H9 (cell line): ENCODE results near the gene SHPK. TPM values are rescaled to one million over a fixed set of nuclear protein-coding genes. Genes with fewer than 3 reads are reported as not detected.

Experiments used
- DNase-seq: peaks from one replicate; pipeline ENCODE4 v3.0.0-alpha.2; 2017
- H2AFZ ChIP-seq: one replicate; pipeline ENCODE4 v1.6.1; 2013; ENCODE audit warnings: mild to moderate bottlenecking, low read length, control low read depth, moderate library complexity
- H2AK5ac ChIP-seq: 2 replicates; pipeline ENCODE4 v1.6.1; 2013; ENCODE audit warnings: low read length, control low read depth, mixed read lengths; ENCODE audit not compliant: insufficient read length
- H2BK120ac ChIP-seq: one replicate; pipeline ENCODE4 v1.6.1; 2013; ENCODE audit warnings: low read depth, mild to moderate bottlenecking, low read length, control low read depth, inconsistent platforms; ENCODE audit not compliant: poor library complexity, severe bottlenecking
- H2BK12ac ChIP-seq: 2 replicates; pipeline ENCODE4 v1.6.1; 2013; ENCODE audit warnings: low read length, control low read depth, mixed read lengths, low read depth; ENCODE audit not compliant: insufficient read length
- H2BK15ac ChIP-seq: 2 replicates; pipeline ENCODE4 v1.6.1; 2013; ENCODE audit warnings: low read depth, low read length, control low read depth
- H2BK20ac ChIP-seq: one replicate; pipeline ENCODE4 v1.6.1; 2013; ENCODE audit warnings: low read depth, mild to moderate bottlenecking, low read length, control low read depth, inconsistent platforms; ENCODE audit not compliant: poor library complexity, severe bottlenecking
- H2BK5ac ChIP-seq: 2 replicates; pipeline ENCODE4 v1.6.1; 2013; ENCODE audit warnings: low read length, control low read depth, mixed read lengths; ENCODE audit not compliant: insufficient read length
- H3K14ac ChIP-seq: 2 replicates; pipeline ENCODE4 v1.6.1; 2013; ENCODE audit warnings: low read length, control low read depth; ENCODE audit not compliant: insufficient read depth
- H3K18ac ChIP-seq: 2 replicates; pipeline ENCODE4 v1.6.1; 2013; ENCODE audit warnings: low read depth, mild to moderate bottlenecking, mixed read lengths, low read length, control low read depth; ENCODE audit not compliant: insufficient read length
- H3K23ac ChIP-seq: 2 replicates; pipeline ENCODE4 v1.6.1; 2013; ENCODE audit warnings: low read length, control low read depth, mixed read lengths, low read depth; ENCODE audit not compliant: insufficient read length
- H3K23me2 ChIP-seq: 2 replicates; pipeline ENCODE4 v1.6.1; 2013; ENCODE audit warnings: low read depth, mild to moderate bottlenecking, mixed read lengths, low read length, control low read depth; ENCODE audit not compliant: insufficient read length, poor library complexity, severe bottlenecking
- H3K27ac ChIP-seq: 2 replicates; pipeline ENCODE4 v1.5.1; 2013; ENCODE audit warnings: low read length, control low read depth, mixed read lengths, low read depth; ENCODE audit not compliant: insufficient read length
- H3K27me3 ChIP-seq: 2 replicates; pipeline ENCODE4 v1.6.1; 2013; ENCODE audit warnings: low read length, control low read depth, inconsistent platforms; ENCODE audit not compliant: insufficient read depth
- H3K4ac ChIP-seq: 2 replicates; pipeline ENCODE4 v1.6.1; 2013; ENCODE audit warnings: low read depth, mild to moderate bottlenecking, control low read depth, inconsistent platforms, low read length, moderate library complexity
- H3K4me1 ChIP-seq: 2 replicates; pipeline ENCODE4 v1.6.1; 2013; ENCODE audit warnings: low read length, control low read depth, inconsistent platforms; ENCODE audit not compliant: insufficient read depth
- H3K4me2 ChIP-seq: 2 replicates; pipeline ENCODE4 v1.6.1; 2013; ENCODE audit warnings: low read length, control low read depth, mixed read lengths; ENCODE audit not compliant: insufficient read length, insufficient read depth
- H3K56ac ChIP-seq: 2 replicates; pipeline ENCODE4 v1.6.1; 2013; ENCODE audit warnings: low read depth, mild to moderate bottlenecking, mixed read lengths, low read length, control low read depth; ENCODE audit not compliant: insufficient read length
- H3K79me1 ChIP-seq: 2 replicates; pipeline ENCODE4 v1.6.1; 2013; ENCODE audit warnings: low read depth, mild to moderate bottlenecking, moderate library complexity, low read length, control low read depth, inconsistent platforms; ENCODE audit not compliant: insufficient read depth, poor library complexity, severe bottlenecking
- H3K79me2 ChIP-seq: 2 replicates; pipeline ENCODE4 v1.6.1; 2013; ENCODE audit warnings: low read length, control low read depth, inconsistent platforms; ENCODE audit not compliant: insufficient read depth
- H3K9ac ChIP-seq: 2 replicates; pipeline ENCODE4 v1.6.1; 2013; ENCODE audit warnings: low read length, control low read depth, mixed read lengths; ENCODE audit not compliant: insufficient read length; ENCODE audit errors: extremely low read depth
- H3K9me3 ChIP-seq: one replicate; pipeline ENCODE4 v1.6.1; 2013; ENCODE audit warnings: low read depth, low read length, inconsistent platforms; ENCODE audit not compliant: control insufficient read depth
- H3T11ph ChIP-seq: one replicate; pipeline ENCODE4 v1.6.1; 2013; ENCODE audit warnings: mild to moderate bottlenecking, low read length, control low read depth, inconsistent platforms
- H4K20me1 ChIP-seq: one replicate; pipeline ENCODE4 v1.6.1; 2013; ENCODE audit not compliant: control insufficient read depth, insufficient read length, insufficient read depth
- H4K5ac ChIP-seq: 2 replicates; pipeline ENCODE4 v1.6.1; 2013; ENCODE audit warnings: low read depth, mild to moderate bottlenecking, mixed read lengths, low read length, control low read depth; ENCODE audit not compliant: insufficient read length
- H4K8ac ChIP-seq: replicated peaks from 2 replicates; pipeline ENCODE4 v1.6.1; 2013; ENCODE audit warnings: low read length, control low read depth, mixed read lengths, low read depth; ENCODE audit not compliant: insufficient read length
- H4K91ac ChIP-seq: 2 replicates; pipeline ENCODE4 v1.6.1; 2013; ENCODE audit warnings: low read depth, mild to moderate bottlenecking, moderate library complexity, mixed read lengths, low read length, control low read depth; ENCODE audit not compliant: insufficient read length
- H3K27ac Mint-ChIP-seq, 3 experiments: 2 replicates in 2 of 3; 3 replicates in 1 of 3; pipeline ENCODE4 v1.8.0; 2020 to 2021; ENCODE audit warnings: mixed read lengths in 3 of 3, mild to moderate bottlenecking in 1 of 3, moderate library complexity in 1 of 3
- H3K27me3 Mint-ChIP-seq: 2 replicates; pipeline ENCODE4 v1.8.0; 2021; ENCODE audit warnings: low read depth, mild to moderate bottlenecking, moderate library complexity, mixed read lengths
- H3K36me3 Mint-ChIP-seq, 3 experiments: 2 replicates in 2 of 3; 3 replicates in 1 of 3; pipeline ENCODE4 v1.8.0; 2020 to 2021; ENCODE audit warnings: low read depth in 3 of 3, mixed read lengths in 3 of 3; ENCODE audit not compliant: insufficient read depth in 1 of 3
- H3K4me1 Mint-ChIP-seq, 2 experiments: 2 replicates each; pipeline ENCODE4 v1.8.0; 2020; ENCODE audit warnings: mixed read lengths in 2 of 2
- H3K4me3 Mint-ChIP-seq, 2 experiments: 2 replicates in 1 of 2; 3 replicates in 1 of 2; pipeline ENCODE4 v1.8.0; 2020 to 2021; ENCODE audit warnings: mild to moderate bottlenecking in 2 of 2, mixed read lengths in 2 of 2, moderate library complexity in 1 of 2
- H3K9me3 Mint-ChIP-seq, 2 experiments: 2 replicates in 1 of 2; 3 replicates in 1 of 2; pipeline ENCODE4 v1.8.0; 2020; ENCODE audit warnings: mild to moderate bottlenecking in 2 of 2, mixed read lengths in 2 of 2, moderate library complexity in 1 of 2
- WGBS: extraction: QIAGEN DNeasy Blood & Tissue Kit; methylation state at CpG from one replicate; pipeline ENCODE4 v1.1.7; 2013; ENCODE audit warnings: missing lambda C conversion rate, low lambda C conversion rate, mixed read lengths; ENCODE audit not compliant: insufficient read length; ENCODE audit errors: extremely low coverage; 5-methylcytosine and 5-hydroxymethylcytosine counted together
- total RNA-seq: library from RNA; stranded (reverse); gene quantifications from 2 replicates; pipeline ENCODE4 v1.2.1, GENCODE V29; 2021
- TF ChIP-seq, protein P1 (sequence below): fragments of 200-600 bp; sonication (generic); conservative IDR thresholded peaks from 3 replicates; pipeline ENCODE4 v1.8.0; 2021; ENCODE audit warnings: antibody characterized with exemption, mild to moderate bottlenecking

SHPK gene
- total RNA-seq, 1 experiment from 2014 or later, result 27.0 TPM

DNA sequence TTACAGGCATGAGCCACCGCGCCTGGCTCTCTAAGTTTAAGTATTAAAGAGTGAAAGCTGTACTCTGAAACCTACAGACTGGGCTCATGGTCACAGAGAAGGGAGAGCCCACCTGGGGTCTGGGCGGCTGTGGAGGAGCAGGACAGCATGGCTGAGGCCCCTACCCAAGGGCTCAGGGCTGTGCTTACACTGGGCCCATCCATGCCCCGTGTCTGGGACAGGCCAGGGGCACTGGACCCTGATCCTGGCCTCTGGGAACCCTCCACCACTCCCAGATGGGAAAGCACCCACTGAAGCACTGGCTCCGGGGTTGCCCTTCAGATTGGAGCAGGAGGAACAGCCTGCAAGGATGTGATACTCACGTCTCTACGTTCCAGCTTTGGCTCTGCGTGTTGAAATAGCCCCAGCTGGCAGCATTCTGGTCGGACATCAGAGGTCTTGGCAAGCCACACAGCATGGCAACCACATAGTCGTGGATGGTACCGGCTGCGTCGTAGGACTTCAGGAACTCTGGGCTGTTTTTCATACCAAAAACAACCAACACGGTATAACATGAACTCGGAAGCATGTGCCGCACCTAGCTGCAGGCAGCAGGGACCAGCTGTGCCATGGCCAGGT, 13.0 kb downstream of the SHPK start:
- Mint-ChIP-seq H3K4me1 (no peaks in the 10 kb centered on the region), H3K27me3 (no peaks in the 10 kb centered on the region), H3K4me3 (no peak overlapping the region), H3K36me3 (peaks cover 37 to 76% (median 74%) of the 10 kb centered on the region in 3 experiments; a peak in 6 of 7 replicates), H3K27ac (no peak overlapping the region), H3K9me3 (no peaks in the 10 kb centered on the region)
- H3K4me2 ChIP-seq, result no peak overlapping the region
- no peak overlapping the region for H3K56ac ChIP-seq
- H3K14ac ChIP-seq, result no peak overlapping the region
- no peak overlapping the region for H3K18ac ChIP-seq
- H3K4ac ChIP-seq, result no peak overlapping the region
- no peak overlapping the region for H2BK12ac ChIP-seq
- WGBS, result no CpG with 5 or more reads among the region's 16 CpGs
- TF ChIP-seq, protein P1, sequence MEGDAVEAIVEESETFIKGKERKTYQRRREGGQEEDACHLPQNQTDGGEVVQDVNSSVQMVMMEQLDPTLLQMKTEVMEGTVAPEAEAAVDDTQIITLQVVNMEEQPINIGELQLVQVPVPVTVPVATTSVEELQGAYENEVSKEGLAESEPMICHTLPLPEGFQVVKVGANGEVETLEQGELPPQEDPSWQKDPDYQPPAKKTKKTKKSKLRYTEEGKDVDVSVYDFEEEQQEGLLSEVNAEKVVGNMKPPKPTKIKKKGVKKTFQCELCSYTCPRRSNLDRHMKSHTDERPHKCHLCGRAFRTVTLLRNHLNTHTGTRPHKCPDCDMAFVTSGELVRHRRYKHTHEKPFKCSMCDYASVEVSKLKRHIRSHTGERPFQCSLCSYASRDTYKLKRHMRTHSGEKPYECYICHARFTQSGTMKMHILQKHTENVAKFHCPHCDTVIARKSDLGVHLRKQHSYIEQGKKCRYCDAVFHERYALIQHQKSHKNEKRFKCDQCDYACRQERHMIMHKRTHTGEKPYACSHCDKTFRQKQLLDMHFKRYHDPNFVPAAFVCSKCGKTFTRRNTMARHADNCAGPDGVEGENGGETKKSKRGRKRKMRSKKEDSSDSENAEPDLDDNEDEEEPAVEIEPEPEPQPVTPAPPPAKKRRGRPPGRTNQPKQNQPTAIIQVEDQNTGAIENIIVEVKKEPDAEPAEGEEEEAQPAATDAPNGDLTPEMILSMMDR, result no peak
- no peaks in the 10 kb centered on the region for H4K20me1 ChIP-seq
- no peak for DNase-seq
- H4K8ac ChIP-seq, result no peak overlapping the region
- no peak overlapping the region for H2BK20ac ChIP-seq
- H3K23me2 ChIP-seq, result no peaks in the 10 kb centered on the region
- H3K79me1 ChIP-seq, result no peaks in the 10 kb centered on the region
- H3T11ph ChIP-seq, result no peak overlapping the region
- no peak overlapping the region for H2BK5ac ChIP-seq
- no peak overlapping the region for H2AK5ac ChIP-seq
- no peak overlapping the region for H2BK15ac ChIP-seq
- H3K27me3 ChIP-seq, result no peaks in the 10 kb centered on the region
- H3K23ac ChIP-seq, result no peak overlapping the region
- H2AFZ ChIP-seq, result no peak overlapping the region
- H3K9ac ChIP-seq, result no peak overlapping the region
- H2BK120ac ChIP-seq, result no peak overlapping the region
- H3K27ac ChIP-seq, result no peak overlapping the region
- no peak overlapping the region for H4K5ac ChIP-seq
- 0 out of 2 replicates have a peak, but pooled peaks cover 3% of the 10 kb centered on the region for H3K79me2 ChIP-seq
- no peaks in the 10 kb centered on the region for H3K9me3 ChIP-seq
- H4K91ac ChIP-seq, result no peak overlapping the region
- H3K4me1 ChIP-seq, result no peaks in the 10 kb centered on the region
